Measurements from ENCODE around the gene SLC26A4.

SLC26A4 gene

GRCh38 chr7:107697321-107698049 is 36.9 kb downstream of the SLC26A4 start:
- no peak for DNase-seq

DNA sequence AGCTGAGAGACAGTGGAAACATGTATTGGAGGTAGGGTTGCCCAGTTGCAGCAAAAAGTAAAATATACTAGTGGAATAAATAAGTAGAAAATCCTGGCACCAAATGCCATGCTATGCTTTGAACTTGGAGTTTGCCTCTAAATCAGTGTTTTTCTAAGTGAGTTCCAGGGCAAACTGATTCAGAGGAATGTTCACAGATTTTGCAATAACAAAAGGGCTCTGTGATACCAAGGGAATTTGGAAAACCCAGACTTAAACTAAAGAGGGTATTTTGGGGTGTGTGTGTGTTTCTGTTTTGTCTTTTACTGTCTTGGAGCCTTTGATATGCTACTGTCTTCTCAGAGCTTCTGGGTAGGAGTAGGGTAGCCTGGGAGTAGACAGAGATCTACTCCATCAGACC is 39.9 kb downstream of the SLC26A4 start:
- DNase-seq: no peak

DNA sequence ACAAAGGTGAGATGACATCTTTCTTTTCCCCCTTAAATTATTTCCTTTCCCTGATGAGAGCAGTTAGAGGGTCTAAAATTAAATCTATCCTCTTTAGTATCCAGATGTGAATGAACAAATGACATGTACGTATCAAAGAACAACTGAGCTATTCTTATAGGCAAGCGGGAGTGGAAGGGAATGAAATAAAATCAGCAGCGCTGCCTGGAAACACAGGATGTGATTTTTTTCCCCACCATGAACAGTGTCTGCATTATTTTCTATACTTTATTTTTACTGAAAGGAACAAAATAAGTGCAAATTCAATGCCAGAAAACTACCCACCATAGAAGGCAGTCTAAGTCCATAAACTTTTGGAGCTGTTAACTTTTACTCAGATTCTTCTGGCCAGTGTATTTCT is 40.6 kb downstream of the SLC26A4 start:
- DNase-seq: no peak

- DNase-seq: no peak
Measured at GRCh38 chr7:107703219-107703618, 42.6 kb downstream of the SLC26A4 start.

DNA sequence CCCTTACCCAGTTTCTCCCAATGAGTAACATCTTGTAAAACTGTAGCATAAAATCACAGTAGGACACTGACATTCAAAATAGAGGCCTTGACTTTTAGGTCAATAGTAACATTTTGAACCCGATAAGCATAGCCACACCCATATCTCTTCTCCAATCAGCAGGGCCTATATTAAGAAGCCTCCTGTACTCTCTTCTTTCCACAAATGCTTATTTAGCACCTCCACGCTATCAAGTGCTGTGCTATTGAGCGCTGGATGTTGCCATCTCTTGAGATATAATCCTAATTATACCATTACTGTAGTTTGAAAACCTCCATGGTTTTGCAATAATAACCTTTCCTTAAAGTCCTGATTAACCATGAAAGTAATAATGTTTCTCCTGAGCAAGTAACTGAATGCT is 43.2 kb downstream of the SLC26A4 start:
- DNase-seq: no peak

- no peak for DNase-seq
Measured at GRCh38 chr7:107708956-107709355, 48.3 kb downstream of the SLC26A4 start.

DNA sequence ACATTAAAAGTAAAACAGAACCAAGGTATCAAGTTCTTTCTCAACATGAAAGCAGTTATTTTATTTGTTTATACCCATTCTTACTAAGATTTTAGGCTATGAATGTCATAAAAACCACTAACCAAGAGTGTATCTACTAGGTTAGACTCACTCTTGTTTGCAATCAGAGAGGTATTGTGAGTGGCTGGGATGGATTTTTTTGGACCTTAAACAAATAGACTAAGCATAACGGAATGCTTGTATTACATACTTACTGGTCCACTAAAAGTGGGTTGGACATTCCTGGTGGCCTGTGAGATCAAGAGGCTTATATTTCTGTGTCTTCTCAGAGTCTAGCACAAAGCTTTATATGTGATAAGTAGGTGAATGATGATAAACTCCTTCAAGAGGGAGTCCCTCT is 50.7 kb downstream of the SLC26A4 start:
- DNase-seq: no peak

GRCh38 chr7:107712025-107712424 is 51.4 kb downstream of the SLC26A4 start:
- no peak for DNase-seq

- DNase-seq: no peak
Measured at GRCh38 chr7:107712896-107713295, 52.3 kb downstream of the SLC26A4 start.

GRCh38 chr7:107715531-107715930 is 54.9 kb downstream of the SLC26A4 start:
- no peak for DNase-seq

DNA sequence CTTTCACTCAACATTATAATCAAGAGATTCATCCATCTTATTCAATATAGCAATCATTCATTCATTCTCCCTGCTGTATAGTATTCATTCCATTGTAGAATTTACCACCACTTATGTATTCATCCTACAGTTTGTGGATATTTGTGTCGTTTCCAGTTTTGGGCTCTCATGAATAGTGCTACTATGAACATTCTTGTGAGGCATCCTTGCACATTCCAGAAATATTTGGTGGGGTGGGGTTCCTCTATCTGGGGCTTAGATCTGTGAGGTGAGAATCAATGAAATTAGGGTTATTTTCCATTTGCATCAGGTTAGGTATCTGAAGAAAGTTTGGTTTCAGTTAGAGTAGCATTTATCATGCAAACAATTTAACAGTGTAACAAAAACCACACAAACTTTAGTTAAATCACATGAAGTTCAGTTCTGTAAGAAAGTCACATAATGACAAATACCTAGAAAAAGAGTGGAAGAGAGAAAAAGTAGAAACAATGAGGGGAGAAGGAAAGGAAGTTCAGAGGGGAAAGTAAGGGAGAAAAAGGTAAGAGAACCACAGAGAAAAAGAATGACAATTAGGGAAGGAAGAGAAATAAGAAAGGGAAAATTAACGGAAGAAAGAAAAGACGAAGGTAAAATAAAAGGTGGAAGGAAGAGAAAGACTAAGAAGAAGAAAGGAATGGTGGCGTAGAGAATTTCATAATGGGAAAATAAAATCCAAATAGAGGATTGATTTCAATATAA is 58.0 kb downstream of the SLC26A4 start:
- no peak for DNase-seq

GRCh38 chr7:107721286-107721685 is 60.7 kb downstream of the SLC26A4 start:
- no peak for DNase-seq

DNA sequence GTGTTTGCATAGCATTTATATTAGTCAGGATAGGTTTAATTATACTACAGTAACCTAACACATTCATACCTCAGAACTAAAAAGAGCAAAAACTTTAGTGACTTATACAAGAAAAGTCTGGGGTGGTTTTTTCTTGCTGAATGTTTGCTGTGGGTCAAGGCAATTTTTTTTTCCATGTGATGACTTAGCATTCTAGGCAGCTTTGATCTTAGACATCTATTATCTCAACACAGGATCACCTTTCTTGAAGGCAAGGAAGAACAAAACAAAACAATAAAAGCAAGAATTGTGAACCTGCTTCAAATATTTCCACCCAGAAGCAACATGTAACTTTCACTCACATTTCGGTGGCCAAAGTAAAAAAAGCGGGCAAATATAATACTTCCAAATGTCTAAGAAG is 62.6 kb downstream of the SLC26A4 start:
- no peak for DNase-seq

GRCh38 chr7:107725138-107725740 is 64.6 kb downstream of the SLC26A4 start:
- DNase-seq: peak; percentile 31

DNA sequence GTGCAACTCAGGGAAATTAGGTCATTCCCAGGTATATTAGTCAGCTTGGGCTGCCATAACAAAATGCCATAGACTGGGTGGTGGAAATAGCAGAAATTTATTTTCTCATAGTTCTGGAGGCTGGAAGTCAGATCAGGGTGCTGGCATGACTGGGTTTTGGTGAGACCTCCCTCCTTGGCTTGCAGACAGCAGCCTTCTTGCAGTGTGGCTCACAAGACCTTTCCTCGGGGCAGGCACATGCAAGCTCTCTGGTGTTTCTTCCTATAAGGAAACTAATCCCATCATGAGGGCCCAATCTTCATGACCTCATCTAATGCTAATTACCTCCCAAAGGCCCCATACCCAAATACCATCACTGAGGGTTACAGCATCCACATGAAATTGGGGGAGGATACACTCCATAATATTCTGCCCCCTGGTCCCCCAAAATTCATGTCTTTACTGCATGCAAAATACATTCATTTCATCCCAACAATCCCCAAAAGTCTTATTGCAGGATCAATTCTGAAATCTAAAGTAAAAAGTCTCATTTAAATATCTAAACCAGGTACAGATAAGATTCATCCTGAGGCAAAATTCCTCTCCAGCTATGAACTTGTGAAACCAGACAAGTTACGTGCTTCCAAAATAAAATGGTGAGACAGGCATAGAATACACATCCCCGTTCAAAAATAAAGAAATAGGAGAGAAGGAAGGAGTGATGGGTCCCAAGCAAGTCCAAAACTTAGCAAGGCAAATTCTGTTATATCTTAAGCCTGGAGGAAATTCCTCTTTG is 65.9 kb downstream of the SLC26A4 start:
- DNase-seq: no peak

DNA sequence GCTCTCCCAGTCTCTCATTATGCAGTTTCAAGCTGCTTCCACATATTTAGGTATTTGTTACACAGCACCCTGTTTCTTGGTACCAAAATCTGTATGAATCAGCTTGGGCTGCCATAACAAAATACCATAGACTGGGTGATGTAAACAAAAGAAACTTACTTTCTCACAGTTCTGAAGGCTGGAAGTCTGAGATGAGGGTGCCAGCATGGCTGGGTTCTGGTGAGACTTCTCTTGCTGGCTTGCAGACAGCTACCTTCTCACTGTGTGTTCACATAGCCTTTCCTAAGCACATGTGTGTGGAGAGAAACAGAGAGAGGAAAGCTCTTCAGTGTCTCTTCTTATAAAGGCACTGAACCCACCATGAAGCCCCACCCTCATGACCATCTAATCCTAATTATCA is 67.6 kb downstream of the SLC26A4 start:
- DNase-seq: no peak

DNA sequence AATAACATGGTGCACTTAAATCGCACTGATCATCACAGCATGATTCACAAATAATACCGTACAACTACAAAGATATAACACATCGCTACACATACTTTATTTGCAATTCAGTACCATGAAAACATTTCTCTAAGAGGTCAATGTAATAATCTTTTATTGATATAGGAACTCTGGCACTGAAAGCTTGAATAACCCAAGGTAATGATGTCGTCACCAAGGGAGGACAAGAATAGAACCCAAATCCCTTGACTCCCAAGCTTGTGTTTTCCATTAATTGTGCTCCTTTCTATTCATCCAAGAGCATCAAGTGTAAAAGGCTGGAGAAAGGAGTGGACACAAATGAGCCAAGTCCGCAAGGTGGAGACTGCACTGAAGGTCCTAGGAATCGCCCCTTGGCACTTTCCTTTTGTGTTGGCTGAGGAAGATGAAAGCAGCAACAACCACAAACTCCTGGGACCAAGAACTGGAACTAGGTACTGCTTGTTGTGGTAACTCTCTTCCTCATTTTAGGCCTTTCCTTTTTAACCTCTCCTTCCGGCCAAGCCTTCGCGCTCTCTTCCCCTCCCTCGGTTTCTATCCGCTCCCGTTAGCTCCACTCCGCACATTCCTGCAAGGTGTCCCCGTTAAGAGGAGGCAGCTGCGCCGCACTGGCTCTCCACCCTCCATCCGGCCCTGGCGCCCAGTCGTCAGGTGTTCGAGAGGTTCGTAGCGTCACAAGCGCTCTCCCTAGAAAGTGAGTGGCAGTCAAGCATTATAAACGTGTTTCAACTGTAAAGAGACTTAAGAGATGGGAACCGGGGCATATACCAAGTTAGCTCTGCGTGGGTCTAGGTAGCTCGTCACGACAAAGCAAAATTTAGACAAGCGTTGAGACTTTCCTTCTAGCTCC is 82.3 kb downstream of the SLC26A4 start:
- DNase-seq: no peak

GRCh38 chr7:107743567-107744344 is 83.1 kb downstream of the SLC26A4 start, which contains the start of gene CBLL1:
TSS of gene CBLL1 (plus strand) at chr7:107744142. CDS start at chr7:107744164, 22 bp downstream.
- peak; percentile 97 for DNase-seq

- no peak for DNase-seq
Measured at GRCh38 chr7:107744345-107744750, 83.7 kb downstream of the SLC26A4 start.

DNA sequence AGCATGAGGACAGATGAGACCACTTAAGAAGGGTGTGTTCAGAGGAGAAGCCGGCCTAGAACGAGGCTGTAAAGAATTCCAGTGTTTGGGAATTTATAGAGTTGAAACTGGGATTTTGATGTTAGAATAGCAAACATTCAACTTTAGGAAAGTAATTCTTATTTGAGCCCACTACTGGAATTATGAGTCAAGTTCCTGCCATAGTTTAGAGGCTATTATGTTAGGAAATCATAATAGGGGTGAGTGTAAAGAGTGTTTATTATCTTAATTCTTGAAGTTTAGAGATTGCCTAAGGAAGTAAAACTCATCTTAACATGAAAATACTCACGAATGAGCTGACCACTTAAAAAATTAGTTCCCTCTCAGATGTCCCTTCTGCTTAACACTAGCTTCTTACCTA is 85.4 kb downstream of the SLC26A4 start:
- no peak for DNase-seq

DNA sequence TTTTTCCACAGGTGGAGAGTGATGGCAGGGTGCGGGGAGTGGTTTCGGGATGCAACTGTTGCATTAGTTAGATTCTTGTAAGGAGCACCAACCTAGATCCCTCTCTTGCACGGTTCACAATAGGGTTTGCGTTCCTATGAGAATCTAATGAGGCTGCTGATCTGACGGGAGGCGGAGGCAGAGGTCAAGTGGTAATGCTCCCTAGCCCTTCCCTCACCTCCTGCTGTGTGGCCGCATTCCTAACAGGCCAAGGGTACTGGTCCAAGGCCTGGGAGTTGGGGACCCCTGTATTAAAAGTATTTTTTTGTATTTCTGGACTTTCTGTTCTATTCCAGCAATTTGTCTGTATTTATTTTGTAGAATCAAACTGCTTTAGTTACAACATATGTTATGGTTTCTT is 90.5 kb downstream of the SLC26A4 start:
- no peak for DNase-seq

Data from NCI-H526 treated with DMSO at 0.1 percent for 48 hours (cell line).